Measurements from ENCODE around the gene PDE10A.

DNA sequence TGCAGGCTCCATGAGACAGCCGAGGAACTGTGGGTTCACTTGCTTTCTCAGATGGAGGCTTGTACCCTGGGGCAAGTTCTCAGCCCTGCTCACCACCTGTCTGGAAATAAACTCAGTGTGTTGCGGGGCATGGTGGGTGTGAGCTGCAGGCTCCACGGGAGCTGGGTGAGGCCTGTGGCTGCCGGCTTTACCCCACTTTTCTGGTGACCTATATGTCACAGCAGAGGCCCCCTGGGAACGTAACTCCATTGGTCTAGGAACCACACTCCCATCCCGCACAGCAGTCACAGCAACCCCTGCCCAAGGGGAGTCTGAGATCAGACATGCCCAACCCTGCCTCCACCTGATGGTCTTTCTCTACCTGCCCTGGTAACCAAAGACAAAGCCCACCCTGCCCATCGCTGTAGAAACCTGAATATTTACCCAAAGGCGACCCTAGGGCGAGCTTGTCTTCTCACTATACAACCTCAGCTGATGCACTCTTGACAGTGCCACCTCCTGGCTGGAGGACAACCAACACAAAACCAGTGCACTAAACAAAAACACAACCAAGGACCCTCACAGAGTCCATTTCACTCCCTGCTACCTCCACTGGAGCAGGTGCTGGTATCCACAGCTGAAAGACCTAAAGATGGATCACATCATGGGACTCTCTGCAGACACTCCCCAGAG is 174.3 kb downstream of the PDE10A start:
- TF ChIP-seq EZH2 (IDR thresholded peaks at IDR 0.05) (no peak), POLR2AphosphoS5 (IDR thresholded peaks at IDR 0.05; ENCODE audit: borderline replicate concordance, low read depth, low read length) (no peak)

Measured in SK-N-MC (cell line).